Endothelial cell (in vitro differentiated cells): ENCODE results near the gene ORM2. TPM values are rescaled to one million over a fixed set of nuclear protein-coding genes. Genes with fewer than 3 reads are reported as not detected.
"Not testable (repeated sequence)": the region's sequence is repeated elsewhere in the genome, so short reads cannot be mapped to it uniquely, and the experiment has no call there.

Experiments
- DNase-seq: peaks from one replicate; pipeline ENCODE4 v3.0.0; 2021; ENCODE audit warnings: low spot score
- H3K27ac Mint-ChIP-seq: one replicate; pipeline ENCODE4 v1.8.0; 2021; ENCODE audit warnings: mixed read lengths, inconsistent platforms; ENCODE audit not compliant: unreplicated experiment
- H3K27me3 Mint-ChIP-seq: one replicate; pipeline ENCODE4 v1.8.0; 2021; ENCODE audit warnings: mild to moderate bottlenecking, moderate library complexity, mixed read lengths, inconsistent platforms; ENCODE audit not compliant: unreplicated experiment
- H3K36me3 Mint-ChIP-seq: one replicate; pipeline ENCODE4 v1.8.0; 2021; ENCODE audit warnings: mild to moderate bottlenecking, low read depth, mixed read lengths, inconsistent platforms; ENCODE audit not compliant: unreplicated experiment
- H3K4me1 Mint-ChIP-seq: one replicate; pipeline ENCODE4 v1.8.0; 2021; ENCODE audit warnings: mild to moderate bottlenecking, mixed read lengths, inconsistent platforms; ENCODE audit not compliant: unreplicated experiment
- H3K4me3 Mint-ChIP-seq: one replicate; pipeline ENCODE4 v1.8.0; 2021; ENCODE audit warnings: mild to moderate bottlenecking, mixed read lengths, inconsistent platforms; ENCODE audit not compliant: unreplicated experiment
- H3K9me3 Mint-ChIP-seq: one replicate; pipeline ENCODE4 v1.8.0; 2021; ENCODE audit warnings: mixed read lengths, inconsistent platforms; ENCODE audit not compliant: unreplicated experiment
- total RNA-seq: library from RNA; stranded (reverse); fragmentation: NEBNext Ultra II Directional; extraction: Animal tissue kit (Norgen Biotek cat#: 25700); gene quantifications from one replicate; pipeline ENCODE4 v1.2.1, GENCODE V29; 2021; ENCODE audit not compliant: unreplicated experiment
- TF ChIP-seq, protein P1 (sequence below): fragments of 200-600 bp; sonication (generic); IDR thresholded peaks from one replicate; pipeline ENCODE4 v1.5.0; 2021; ENCODE audit warnings: antibody characterized with exemption; ENCODE audit not compliant: unreplicated experiment

Gene ORM2
- total RNA-seq, 1 donor from 2014 or later: not detected

DNA sequence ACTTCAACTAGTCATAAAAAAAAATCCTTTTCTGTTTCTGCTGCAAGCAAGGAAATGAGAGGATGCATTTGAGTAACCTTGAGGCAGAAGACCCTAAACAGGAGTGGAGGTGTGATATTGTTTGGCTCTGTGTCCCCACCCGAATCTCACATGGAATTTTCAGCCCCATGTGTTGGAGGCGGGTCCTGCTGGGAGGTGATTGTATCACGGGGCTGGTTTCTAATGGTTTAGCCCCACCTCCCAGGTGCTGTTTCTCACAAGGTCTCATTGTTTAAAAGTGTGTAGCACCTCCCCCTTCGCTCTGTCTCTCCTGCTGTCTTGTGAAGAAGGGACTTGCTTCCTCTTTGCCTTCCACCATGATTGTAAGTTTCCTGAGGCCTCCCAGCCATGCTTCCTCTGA, 4.0 kb downstream of the ORM2 start:
- H3K4me3 Mint-ChIP-seq, DNase-seq, H3K9me3 Mint-ChIP-seq, H3K4me1 Mint-ChIP-seq, H3K27ac Mint-ChIP-seq, H3K27me3 Mint-ChIP-seq: not testable (repeated sequence)
- H3K36me3 Mint-ChIP-seq: peaks cover 27% of the 10 kb centered on the region

DNA sequence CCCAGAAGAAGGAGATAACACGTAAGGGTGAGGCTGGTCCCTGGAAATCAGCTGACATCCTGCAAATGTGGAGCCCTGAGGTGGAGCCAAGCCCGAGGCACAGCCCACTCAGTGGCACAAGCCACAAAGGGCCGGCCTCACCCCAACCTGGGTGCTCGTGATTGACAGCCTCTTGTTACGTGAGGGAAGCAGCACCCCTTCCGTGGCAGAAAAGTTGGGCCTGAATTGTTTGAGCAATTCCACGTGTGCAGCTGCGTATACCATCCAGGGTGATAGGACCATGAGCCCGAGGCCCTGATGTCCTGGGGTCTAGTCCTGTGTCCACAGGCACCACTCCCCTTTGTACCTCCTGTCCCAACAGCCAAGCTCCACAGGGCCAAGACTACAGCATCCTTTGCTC, 4.8 kb downstream of the ORM2 start:
- Mint-ChIP-seq H3K9me3 (no peaks in the 10 kb centered on the region), H3K27ac (no peak overlapping the region), H3K27me3 (peaks cover 3% of the 10 kb centered on the region), H3K4me1 (no peaks in the 10 kb centered on the region), H3K36me3 (peaks cover 32% of the 10 kb centered on the region), H3K4me3 (no peak overlapping the region)
- TF ChIP-seq, protein P1, sequence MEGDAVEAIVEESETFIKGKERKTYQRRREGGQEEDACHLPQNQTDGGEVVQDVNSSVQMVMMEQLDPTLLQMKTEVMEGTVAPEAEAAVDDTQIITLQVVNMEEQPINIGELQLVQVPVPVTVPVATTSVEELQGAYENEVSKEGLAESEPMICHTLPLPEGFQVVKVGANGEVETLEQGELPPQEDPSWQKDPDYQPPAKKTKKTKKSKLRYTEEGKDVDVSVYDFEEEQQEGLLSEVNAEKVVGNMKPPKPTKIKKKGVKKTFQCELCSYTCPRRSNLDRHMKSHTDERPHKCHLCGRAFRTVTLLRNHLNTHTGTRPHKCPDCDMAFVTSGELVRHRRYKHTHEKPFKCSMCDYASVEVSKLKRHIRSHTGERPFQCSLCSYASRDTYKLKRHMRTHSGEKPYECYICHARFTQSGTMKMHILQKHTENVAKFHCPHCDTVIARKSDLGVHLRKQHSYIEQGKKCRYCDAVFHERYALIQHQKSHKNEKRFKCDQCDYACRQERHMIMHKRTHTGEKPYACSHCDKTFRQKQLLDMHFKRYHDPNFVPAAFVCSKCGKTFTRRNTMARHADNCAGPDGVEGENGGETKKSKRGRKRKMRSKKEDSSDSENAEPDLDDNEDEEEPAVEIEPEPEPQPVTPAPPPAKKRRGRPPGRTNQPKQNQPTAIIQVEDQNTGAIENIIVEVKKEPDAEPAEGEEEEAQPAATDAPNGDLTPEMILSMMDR: no peak
- DNase-seq: no peak

DNA sequence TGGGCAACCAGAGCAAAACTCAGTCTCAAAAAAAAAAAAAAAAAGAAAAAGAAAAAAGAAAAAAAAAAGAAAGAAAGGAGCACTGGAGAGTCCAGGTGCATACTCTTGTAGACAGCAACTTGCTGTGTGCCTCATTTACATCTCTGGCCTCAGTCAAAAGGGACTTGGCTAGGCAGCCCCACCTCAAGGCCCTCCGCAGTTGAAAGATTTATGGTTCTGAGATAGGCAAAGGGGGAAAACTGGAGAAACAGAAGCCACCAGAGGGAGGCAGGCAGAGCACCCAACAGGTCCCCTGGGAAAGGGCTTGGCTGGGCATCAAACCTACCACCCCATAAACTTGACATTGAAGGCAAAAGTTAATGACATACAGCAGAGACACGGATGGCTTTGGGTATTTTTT, 6.1 kb downstream of the ORM2 start:
- Mint-ChIP-seq H3K27ac (no peak overlapping the region), H3K36me3 (peaks cover 44% of the 10 kb centered on the region), H3K4me1 (no peaks in the 10 kb centered on the region), H3K9me3 (no peaks in the 10 kb centered on the region), H3K4me3 (no peak overlapping the region), H3K27me3 (no peaks in the 10 kb centered on the region)
- DNase-seq: no peak
- TF ChIP-seq, protein P1: no peak

DNA sequence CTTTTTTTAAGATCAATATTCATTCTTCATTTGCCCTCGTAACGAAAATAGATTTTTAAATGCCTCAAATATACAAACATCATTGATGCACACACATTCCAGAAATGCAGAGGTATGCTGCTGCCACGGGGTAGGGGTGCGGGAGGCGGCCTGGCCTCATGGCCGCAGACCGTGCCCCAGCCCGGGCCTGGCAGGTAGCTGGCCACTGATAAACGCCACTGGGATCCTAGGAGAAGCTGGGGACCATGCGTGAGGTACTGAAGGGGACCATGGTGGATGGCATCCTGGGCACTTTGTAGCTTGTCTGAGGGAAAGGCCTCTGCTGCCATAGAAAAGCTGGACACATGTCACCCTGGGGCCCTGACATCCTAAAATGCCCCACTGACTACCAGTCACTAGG, 6.5 kb downstream of the ORM2 start:
- no peak overlapping the region for H3K27ac Mint-ChIP-seq
- peaks cover 48% of the 10 kb centered on the region for H3K36me3 Mint-ChIP-seq
- no peaks in the 10 kb centered on the region for H3K27me3 Mint-ChIP-seq
- peak overlapping the region; percentile 31 for H3K4me3 Mint-ChIP-seq
- no peak for DNase-seq
- TF ChIP-seq, protein P1: no peak
- no peaks in the 10 kb centered on the region for H3K9me3 Mint-ChIP-seq
- no peaks in the 10 kb centered on the region for H3K4me1 Mint-ChIP-seq

DNA sequence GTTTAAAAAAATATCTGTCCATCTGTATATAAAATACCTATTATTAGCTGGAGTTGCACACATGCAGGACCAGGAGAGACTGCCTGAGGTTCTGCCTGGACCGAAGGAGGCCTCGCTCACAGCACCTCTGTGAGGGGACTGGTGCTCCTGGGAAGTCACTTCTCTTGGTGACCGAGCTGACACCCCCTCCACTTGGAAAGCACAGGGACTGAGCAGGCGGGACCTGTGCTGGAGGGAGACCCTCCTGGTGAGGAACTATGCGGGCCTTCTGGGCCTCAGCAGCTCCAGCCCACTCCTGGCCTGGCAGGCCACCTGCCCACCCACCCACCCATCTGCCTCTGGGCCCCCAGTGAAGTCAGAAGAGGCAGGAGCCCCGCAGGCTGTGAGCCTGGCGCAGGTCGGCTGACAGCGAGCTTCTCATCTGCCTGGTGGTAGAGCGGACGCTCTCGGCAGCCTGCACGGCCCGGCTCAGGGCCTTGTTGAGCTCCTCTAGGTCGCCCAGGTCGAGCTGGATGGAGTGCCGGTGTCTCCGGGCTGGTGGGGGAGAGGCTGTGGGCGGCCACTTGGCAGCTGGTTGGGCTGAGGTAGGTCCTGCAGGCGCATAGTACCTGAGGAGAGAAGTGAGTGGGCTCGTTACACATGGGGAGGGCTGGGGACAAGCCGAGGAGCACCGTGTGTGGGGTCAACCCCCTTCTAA, 7.2 kb downstream of the ORM2 start:
- H3K27ac Mint-ChIP-seq: no peak overlapping the region
- H3K4me1 Mint-ChIP-seq: no peaks in the 10 kb centered on the region
- peaks cover 54% of the 10 kb centered on the region for H3K36me3 Mint-ChIP-seq
- TF ChIP-seq, protein P1: no peak
- peak overlapping the region; percentile 31 for H3K4me3 Mint-ChIP-seq
- no peak for DNase-seq
- no peaks in the 10 kb centered on the region for H3K27me3 Mint-ChIP-seq
- H3K9me3 Mint-ChIP-seq: no peaks in the 10 kb centered on the region
